GM21717 (cell line): Measurements from ENCODE around the gene SELPLG.
"Not testable (repeated sequence)": the region's sequence is repeated elsewhere in the genome, so short reads cannot be mapped to it uniquely, and the experiment has no call there.

Experiments used
- ATAC-seq: cut with Tn5 transposase; IDR thresholded peaks from one replicate; pipeline ENCODE4 v1.9.1; 2021; ENCODE audit warnings: mild to moderate bottlenecking, moderate library complexity; ENCODE audit not compliant: unreplicated experiment

Gene SELPLG

GRCh38 chr12:108656247-108656646 is 22.6 kb upstream of the SELPLG start:
- not testable (repeated sequence) for ATAC-seq

DNA sequence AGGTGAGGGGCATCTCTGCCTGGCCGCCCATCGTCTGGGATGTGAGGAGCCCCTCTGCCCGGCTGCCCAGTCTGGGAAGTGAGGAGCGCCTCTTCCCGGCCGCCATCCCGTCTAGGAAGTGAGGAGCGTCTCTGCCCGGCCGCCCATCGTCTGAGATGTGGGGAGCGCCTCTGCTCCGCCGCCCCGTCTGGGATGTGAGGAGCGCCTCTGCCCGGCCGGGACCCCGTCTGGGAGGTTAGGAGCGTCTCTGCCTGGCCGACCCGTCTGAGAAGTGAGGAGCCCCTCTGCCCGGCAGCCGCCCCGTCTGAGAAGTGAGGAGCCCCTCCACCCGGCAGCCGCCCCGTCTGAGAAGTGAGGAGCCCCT is 22.1 kb upstream of the SELPLG start:
- ATAC-seq = not testable (repeated sequence)

GRCh38 chr12:108654622-108655021 is 20.9 kb upstream of the SELPLG start:
- ATAC-seq = not testable (repeated sequence)

DNA sequence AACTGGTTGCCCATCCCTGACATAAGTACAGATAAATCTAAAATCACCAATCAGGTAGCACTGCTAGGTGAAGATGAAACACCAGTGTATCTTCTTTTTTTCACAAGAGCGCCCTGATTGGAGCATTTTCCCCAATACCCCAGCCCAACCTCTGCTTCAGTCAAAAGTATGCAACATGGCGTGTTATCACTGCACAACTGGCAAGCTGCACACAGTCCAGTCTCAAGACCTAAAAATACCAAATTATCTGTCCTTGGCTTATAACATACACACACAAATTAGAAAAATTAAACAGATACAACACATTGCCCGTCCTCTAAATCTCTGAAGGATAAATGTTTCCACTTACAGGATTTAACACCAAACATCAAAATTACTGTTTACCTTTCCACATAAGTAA is 20.2 kb upstream of the SELPLG start:
- ATAC-seq = no peak

DNA sequence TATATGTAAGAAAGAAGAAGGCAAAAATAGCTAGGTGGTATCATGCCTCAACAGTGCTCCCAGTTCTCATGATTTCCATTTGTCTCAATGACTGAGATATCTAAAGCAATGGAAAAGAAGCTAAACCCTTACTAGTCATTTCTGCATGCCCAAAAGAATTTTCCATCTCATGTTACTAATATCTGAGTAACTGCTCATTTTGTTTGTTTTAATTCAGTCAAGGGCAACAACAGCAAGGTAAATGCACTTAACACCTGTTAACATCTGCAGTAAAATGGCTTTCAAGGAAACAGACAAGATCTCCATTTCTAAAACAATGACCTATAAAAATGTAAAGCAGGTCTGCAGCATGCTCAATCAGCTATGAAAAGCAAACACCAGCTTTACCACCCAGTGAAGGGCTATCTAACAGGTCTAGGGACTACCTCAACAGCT is 19.4 kb upstream of the SELPLG start:
- no peak for ATAC-seq

GRCh38 chr12:108650083-108650482 is 16.4 kb upstream of the SELPLG start:
- ATAC-seq = no peak

- ATAC-seq = no peak
Observed at GRCh38 chr12:108649669-108650068, 16.0 kb upstream of the SELPLG start.

DNA sequence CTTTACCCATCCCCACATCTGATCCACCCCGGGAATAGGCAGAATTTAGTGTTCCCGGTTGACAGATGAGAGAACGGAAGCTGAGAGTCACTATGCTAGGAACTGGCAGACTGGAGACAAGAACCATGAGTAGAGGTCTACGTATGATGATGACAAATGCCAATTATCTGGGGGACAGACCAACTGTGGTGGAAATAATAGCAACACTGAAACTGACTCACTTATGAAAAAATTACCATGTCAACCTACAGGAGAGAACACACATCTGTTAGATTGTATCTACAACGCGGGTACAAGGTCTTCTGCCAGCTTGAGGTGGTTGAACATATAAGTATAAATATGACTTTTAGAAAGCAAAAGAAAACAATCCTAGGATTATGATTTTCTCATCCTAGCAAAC is 15.4 kb upstream of the SELPLG start:
- ATAC-seq = no peak

GRCh38 chr12:108648371-108648770 is 14.7 kb upstream of the SELPLG start:
- no peak for ATAC-seq

DNA sequence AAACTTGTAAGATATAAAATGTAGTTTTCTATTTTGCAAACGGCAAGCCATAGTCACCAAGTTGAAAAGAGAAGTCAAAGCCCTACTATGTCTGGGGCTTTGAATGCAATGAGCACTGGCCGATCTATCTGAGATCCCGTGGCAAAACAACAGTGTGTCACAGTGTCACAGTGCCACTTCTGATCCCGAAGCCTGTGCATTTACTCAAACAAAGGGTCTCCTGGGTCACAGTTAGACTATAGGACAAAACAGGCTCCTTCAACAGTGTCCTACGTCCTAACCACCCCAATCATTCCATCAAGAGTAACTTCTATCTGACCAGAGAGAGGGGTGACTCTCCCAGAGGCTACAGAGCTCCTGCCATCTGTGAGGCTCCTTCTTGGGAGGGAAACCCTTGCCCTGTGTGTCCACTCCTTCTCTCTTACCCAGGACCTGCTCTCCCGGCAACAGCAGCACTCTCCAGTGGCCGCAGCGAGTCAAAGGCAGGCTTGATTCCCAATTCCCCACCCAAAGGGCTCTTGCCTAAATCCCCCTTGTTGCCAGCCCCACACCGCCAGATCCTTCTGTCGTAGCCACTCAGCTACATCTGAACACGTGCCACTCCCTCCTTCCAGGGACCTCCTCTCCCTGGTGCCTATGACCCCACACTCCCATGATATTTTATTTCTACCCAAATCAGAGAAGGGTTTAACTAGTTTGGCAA is 14.0 kb upstream of the SELPLG start:
- ATAC-seq = no peak

DNA sequence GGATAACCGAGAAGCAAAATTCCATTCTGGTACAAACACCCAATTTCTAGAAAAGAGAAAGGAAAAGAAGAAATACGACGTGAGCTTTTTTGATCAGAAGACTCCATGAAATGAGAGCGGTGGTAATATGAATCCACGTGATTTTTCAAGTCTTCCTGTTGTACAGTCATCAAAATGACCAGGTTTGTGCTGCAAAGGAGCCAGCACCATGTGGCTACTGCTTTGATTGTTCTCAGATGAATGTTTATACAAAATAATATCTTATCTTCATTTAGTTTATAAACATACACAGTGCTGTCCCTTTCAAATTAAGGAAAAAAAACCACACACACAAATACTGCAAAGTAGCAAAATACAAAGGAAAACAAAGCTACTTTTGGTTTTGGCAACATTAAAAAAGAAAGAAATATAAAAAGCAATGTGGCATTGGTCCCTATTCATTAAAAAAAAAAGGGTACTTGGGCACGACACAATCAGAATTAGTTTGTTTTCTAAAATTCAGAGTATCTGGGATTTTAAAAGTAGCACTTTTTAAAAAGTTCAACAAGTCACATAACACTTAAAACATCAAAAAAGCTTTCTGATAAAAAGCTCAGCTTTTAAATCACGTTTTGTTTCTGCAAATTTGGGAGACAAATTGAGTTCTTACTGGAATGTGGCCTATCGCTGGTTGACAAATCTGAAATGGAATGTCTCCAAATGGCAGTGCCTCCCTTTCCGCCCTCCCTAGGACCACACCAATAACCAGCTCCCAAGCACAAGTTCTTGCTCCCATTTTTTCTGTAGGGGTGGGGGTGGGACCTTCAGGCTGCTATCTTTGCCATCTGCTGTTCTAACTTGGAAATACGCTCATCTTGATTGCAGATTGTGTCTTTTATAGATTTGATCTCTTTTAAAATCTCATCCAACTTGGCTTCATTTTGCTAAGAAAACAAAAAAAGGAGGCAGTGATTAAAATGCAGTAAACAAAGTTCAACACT is 13.2 kb upstream of the SELPLG start:
- no peak for ATAC-seq

- ATAC-seq = no peak
Observed at GRCh38 chr12:108645686-108646599, 12.2 kb upstream of the SELPLG start.

- no peak for ATAC-seq
Observed at GRCh38 chr12:108644811-108645120, 11.1 kb upstream of the SELPLG start.

DNA sequence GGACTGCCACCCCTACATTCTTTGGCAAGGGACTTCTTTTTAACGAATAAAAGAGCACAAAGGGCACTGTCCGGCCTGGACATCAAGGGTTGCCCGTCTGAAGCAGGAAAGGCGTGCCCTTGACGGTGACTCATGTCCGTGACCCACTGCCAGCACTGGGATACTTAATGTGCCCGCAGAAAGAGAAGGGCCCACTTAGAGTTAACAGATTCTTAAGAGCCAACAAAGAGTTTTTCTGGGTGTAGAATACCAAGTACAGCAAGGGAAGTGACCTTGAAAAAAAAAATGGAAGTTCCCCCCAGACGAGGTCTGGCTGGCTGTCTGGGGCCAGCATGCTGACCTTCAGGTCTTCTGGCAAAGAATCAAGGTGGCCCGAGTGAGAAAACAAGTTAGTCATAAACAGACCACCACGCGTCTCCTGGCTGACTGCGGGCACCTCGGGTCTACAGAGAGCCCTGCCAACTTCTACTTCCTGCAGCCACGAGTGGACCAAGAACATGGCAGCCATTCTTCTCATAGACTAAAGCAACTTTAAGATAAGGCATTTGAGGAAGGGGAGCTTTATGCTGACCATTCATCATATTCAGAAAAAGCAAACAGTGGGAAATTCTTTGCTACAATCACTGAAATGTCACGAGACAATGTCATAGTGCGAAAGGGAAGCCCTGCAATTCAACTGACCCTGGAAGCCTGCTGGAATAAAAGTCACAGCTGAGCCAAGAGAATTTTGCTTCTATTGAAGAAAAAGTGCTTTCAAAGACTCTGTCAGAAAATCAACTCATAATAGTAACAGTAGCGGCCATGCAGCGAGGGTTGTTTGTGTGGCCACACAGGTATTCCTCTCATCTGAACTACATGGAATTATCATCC is 10.5 kb upstream of the SELPLG start:
- no peak for ATAC-seq

DNA sequence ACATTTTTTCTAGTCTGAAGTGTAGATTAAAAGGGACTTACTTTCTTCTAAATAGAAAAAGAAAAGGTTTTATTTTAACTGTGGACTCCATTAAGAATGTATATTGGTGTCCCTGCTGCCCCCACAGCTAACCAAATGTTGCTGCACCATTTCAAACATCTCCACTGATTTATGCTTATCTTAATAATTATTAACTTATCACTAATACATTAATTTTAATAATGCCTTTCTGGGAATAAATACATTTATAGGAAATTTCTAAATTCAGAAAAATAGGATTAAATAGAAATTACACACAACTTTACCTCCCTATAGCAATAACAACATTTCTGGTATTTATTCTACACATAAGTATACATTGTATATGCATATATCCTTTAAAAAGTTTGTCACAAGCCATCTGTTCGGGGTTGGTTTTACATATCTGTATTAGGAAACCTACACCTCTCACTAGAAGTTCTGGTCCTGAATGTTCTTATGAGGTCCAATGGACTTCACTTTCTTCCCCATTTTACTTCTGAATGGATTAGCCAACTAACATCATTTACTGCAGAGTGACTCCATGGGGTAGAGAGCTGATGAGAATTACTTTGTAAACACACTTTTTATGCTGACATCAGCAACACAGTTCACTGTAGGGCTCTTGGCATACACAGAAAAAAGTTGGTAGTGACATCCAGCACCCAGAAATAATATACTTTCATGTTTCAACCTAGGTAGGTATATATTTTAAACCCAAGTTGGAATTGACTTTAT is 9.4 kb upstream of the SELPLG start:
- no peak for ATAC-seq

- no peak for ATAC-seq
Observed at GRCh38 chr12:108642269-108642870, 8.7 kb upstream of the SELPLG start.

- no peak for ATAC-seq
Observed at GRCh38 chr12:108641446-108642268, 8.0 kb upstream of the SELPLG start.

GRCh38 chr12:108640802-108641445 is 7.2 kb upstream of the SELPLG start:
- ATAC-seq = no peak
